MCF 10A (cell line): ENCODE results near the gene RGCC. TPM values are rescaled to one million over a fixed set of nuclear protein-coding genes. Genes with fewer than 3 reads are reported as not detected.
"Not testable (repeated sequence)": the region's sequence is repeated elsewhere in the genome, so short reads cannot be mapped to it uniquely, and the experiment has no call there.

Source experiments
- BruUV-seq: library from RNA; stranded (reverse); fragments of 400-500 nt; replicated peaks from 2 replicates; lab custom pipeline; 2021; lab: Mats Ljungman, UMichigan
- CTCF ChIA-PET: fragments of 300-600 bp; sonication (Branson Sonifier 250); formaldehyde crosslinking; extraction: SDS; loops from one replicate; lab custom pipeline; 2021; ENCODE audit warnings: antibody characterized with exemption, inconsistent platforms; lab: Yijun Ruan, JAX
- POLR2A ChIA-PET: fragments of 300-600, 350-650 bp; sonication (Branson Sonifier 250); formaldehyde crosslinking; extraction: SDS; loops from one replicate; lab custom pipeline; 2020; ENCODE audit warnings: antibody characterized with exemption, inconsistent platforms; lab: Yijun Ruan, JAX
- DNase-seq: peaks from one replicate; pipeline ENCODE4 v3.0.0-alpha.2; 2018; ENCODE audit not compliant: unreplicated experiment
- H3K27ac Mint-ChIP-seq: one replicate; pipeline ENCODE4 v1.8.0; 2022; ENCODE audit warnings: mild to moderate bottlenecking, low read depth, mixed read lengths; ENCODE audit not compliant: unreplicated experiment
- H3K27me3 Mint-ChIP-seq: one replicate; pipeline ENCODE4 v1.8.0; 2022; ENCODE audit warnings: mixed read lengths; ENCODE audit not compliant: insufficient read depth, unreplicated experiment
- H3K36me3 Mint-ChIP-seq: one replicate; pipeline ENCODE4 v1.8.0; 2022; ENCODE audit warnings: mild to moderate bottlenecking, moderate library complexity, mixed read lengths; ENCODE audit not compliant: insufficient read depth, unreplicated experiment
- H3K4me1 Mint-ChIP-seq: one replicate; pipeline ENCODE4 v1.8.0; 2022; ENCODE audit warnings: mixed read lengths; ENCODE audit not compliant: insufficient read depth, unreplicated experiment
- H3K4me3 Mint-ChIP-seq: one replicate; pipeline ENCODE4 v1.8.0; 2022; ENCODE audit warnings: mild to moderate bottlenecking, moderate library complexity, mixed read lengths; ENCODE audit not compliant: unreplicated experiment
- H3K9me3 Mint-ChIP-seq: one replicate; pipeline ENCODE4 v1.8.0; 2022; ENCODE audit warnings: mixed read lengths; ENCODE audit not compliant: unreplicated experiment
- CTCF ChIP-seq: fragments of 200-600 bp; IDR thresholded peaks from one replicate; pipeline ENCODE4 v1.8.0; 2022; ENCODE audit warnings: antibody characterized with exemption, mild to moderate bottlenecking; ENCODE audit not compliant: unreplicated experiment
- intact Hi-C: fragments of 100-400 bp; cut with micrococcal nuclease; formaldehyde crosslinking; loops from 2 replicates; pipeline ENCODE4 v1.14.1; 2022
- total RNA-seq: library from RNA; stranded (reverse); gene quantifications from 2 replicates; pipeline ENCODE4 v1.2.3, GENCODE V29; 2022

RGCC gene
- total RNA-seq, 1 experiment from 2014 or later, result 3.7 TPM

DNA sequence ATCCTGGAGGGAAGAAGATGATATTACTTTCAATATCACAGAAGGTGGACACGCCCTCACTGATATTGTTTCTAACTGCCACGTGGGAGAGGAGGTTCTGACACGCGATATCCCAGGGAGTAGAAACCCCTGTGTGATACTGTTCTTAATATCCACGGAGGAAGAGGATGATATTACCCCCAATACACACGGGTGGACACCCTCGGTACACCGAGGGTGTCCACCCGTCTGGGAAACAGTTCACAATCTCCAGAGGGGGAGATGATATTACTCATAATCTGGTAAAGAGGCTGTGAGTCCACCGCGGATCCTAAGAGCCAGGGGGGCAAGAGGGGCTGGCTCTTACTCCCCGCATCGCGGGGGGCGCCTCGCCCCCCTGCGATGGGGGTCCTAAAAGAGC is 29.7 kb upstream of the RGCC start:
- DNase-seq, result no peak
- Mint-ChIP-seq H3K27me3 (no peaks in the 10 kb centered on the region), H3K9me3 (no peaks in the 10 kb centered on the region), H3K36me3 (no peaks in the 10 kb centered on the region), H3K4me1 (no peaks in the 10 kb centered on the region), H3K4me3 (no peak overlapping the region), H3K27ac (no peak overlapping the region)
- CTCF ChIA-PET, result no interaction called here
- POLR2A ChIA-PET, result no interaction called here
- TF ChIP-seq CTCF, result no peak
- BruUV-seq, result no TSS peak
- intact Hi-C loops, result no loop called here

GRCh38 chr13:41428155-41428554 is 29.2 kb upstream of the RGCC start:
- H3K27me3 Mint-ChIP-seq, result no peaks in the 10 kb centered on the region
- CTCF ChIA-PET, result no interaction called here
- no TSS peak for BruUV-seq

GRCh38 chr13:41434030-41434429 is 23.3 kb upstream of the RGCC start:
- BruUV-seq, CTCF ChIA-PET, intact Hi-C loops: not testable (repeated sequence)

More at GRCh38 chr13:41428155-41428554, 29.2 kb upstream of the RGCC start:
- H3K9me3 Mint-ChIP-seq, result no peaks in the 10 kb centered on the region
- no peak for DNase-seq
- H3K4me1 Mint-ChIP-seq, result no peaks in the 10 kb centered on the region
- intact Hi-C loops, result no loop called here
- TF ChIP-seq CTCF, result no peak
- POLR2A ChIA-PET, result no interaction called here
- H3K27ac Mint-ChIP-seq, result no peak overlapping the region
- H3K4me3 Mint-ChIP-seq, result no peak overlapping the region
- H3K36me3 Mint-ChIP-seq, result no peaks in the 10 kb centered on the region

GRCh38 chr13:41434831-41435520 is 22.4 kb upstream of the RGCC start:
- H3K27me3 Mint-ChIP-seq, result peaks cover 5% of the 10 kb centered on the region
- no peak overlapping the region for H3K4me3 Mint-ChIP-seq
- H3K36me3 Mint-ChIP-seq, result no peaks in the 10 kb centered on the region
- no peak overlapping the region for H3K27ac Mint-ChIP-seq
- H3K4me1 Mint-ChIP-seq, result no peaks in the 10 kb centered on the region
- DNase-seq, result no peak
- intact Hi-C loops, result no loop called here
- CTCF ChIA-PET, result no interaction called here
- no peaks in the 10 kb centered on the region for H3K9me3 Mint-ChIP-seq
- POLR2A ChIA-PET, result no interaction called here
- TF ChIP-seq CTCF, result no peak
- no TSS peak for BruUV-seq

More at GRCh38 chr13:41434030-41434429, 23.3 kb upstream of the RGCC start:
- H3K36me3 Mint-ChIP-seq, DNase-seq, H3K4me1 Mint-ChIP-seq, H3K27me3 Mint-ChIP-seq, H3K9me3 Mint-ChIP-seq, H3K4me3 Mint-ChIP-seq, H3K27ac Mint-ChIP-seq, POLR2A ChIA-PET: not testable (repeated sequence)
